Erythroblast (primary cell): ENCODE measurements around the gene METRN.

Source experiments
- DNase-seq, 2 experiments: peaks; one replicate each; lab custom pipeline; 2025; lab: John Stamatoyannopoulos, UW
- GATA1 ChIP-seq: IDR thresholded peaks from 2 replicates; pipeline ENCODE4 v1.6.1; 2011; ENCODE audit warnings: low read depth, mild to moderate bottlenecking, control low read depth, low read length, moderate library complexity
- POLR2A ChIP-seq: IDR thresholded peaks from 2 replicates; pipeline ENCODE4 v1.6.1; 2011; ENCODE audit warnings: mild to moderate bottlenecking, low read length

Gene METRN

GRCh38 chr16:704552-705380 is 10.2 kb upstream of the METRN start:
- TF ChIP-seq POLR2A: no peak
- no peak for TF ChIP-seq GATA1
- DNase-seq: no peak

- TF ChIP-seq POLR2A (no peak), GATA1 (no peak)
- no peak for DNase-seq
Measured at GRCh38 chr16:705431-706188, 9.3 kb upstream of the METRN start, which contains the start of gene FBXL16. Gene FBXL16, minus strand, starts transcription at chr16:705801. Its CDS starts 8,396 bp downstream, at chr16:697405.

GRCh38 chr16:706189-707061 is 8.5 kb upstream of the METRN start:
- no peak for DNase-seq
- no peak for TF ChIP-seq POLR2A
- TF ChIP-seq GATA1: no peak

DNA sequence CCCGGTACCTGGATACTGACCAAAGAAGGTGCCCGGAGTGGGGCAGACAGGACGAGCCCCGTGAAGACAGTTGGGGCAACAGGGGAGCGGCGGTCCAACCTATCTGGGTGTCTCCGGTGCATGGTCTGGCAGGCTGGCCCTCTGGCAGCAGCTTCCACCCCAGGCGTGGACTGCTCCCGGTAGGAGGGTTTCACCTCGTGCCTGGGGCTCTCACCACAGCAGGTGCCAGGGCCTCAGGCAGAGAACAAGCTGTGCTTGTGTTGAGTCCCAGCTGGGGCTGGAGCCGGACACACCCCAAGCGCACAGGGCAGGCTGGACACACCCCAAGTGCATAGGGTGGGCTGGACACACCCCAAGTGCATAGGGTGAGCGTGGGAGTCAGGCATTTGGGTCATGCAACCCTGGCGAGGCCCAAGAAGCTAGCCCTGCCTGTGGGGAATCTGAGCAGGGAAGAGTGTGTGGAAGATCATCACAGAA is 7.8 kb upstream of the METRN start:
- no peak for TF ChIP-seq GATA1
- no peak for TF ChIP-seq POLR2A
- DNase-seq: no peak

DNA sequence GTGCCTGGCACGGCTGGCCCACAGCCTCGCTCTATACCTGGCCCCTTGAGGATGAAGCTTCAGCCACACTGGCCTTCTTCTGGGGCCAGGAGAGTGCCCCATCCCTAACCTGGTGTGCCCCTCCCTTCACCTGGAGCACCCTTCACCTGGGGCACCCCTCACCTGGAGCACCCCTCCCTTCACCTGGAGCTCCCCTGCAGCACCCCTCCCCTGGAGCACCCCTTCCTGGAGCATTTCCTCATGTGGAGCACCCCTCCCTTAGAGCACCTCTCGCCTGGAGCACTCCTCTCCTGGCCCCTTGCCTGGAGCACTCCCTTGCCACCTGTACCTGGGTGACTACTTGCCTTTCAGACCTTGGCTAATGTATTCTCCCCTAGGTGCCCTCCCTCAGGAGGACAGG is 6.9 kb upstream of the METRN start:
- TF ChIP-seq POLR2A (no peak), GATA1 (no peak)

GRCh38 chr16:708959-709358 is 6.0 kb upstream of the METRN start:
- DNase-seq: no peak
- TF ChIP-seq GATA1: no peak
- no peak for TF ChIP-seq POLR2A

More for the DNA sequence above, 6.9 kb upstream of the METRN start:
- no peak for DNase-seq

- DNase-seq: peak; percentile 53 to 62
- no peak for TF ChIP-seq GATA1
- no peak for TF ChIP-seq POLR2A
Measured at GRCh38 chr16:709566-710499, 5.1 kb upstream of the METRN start.

DNA sequence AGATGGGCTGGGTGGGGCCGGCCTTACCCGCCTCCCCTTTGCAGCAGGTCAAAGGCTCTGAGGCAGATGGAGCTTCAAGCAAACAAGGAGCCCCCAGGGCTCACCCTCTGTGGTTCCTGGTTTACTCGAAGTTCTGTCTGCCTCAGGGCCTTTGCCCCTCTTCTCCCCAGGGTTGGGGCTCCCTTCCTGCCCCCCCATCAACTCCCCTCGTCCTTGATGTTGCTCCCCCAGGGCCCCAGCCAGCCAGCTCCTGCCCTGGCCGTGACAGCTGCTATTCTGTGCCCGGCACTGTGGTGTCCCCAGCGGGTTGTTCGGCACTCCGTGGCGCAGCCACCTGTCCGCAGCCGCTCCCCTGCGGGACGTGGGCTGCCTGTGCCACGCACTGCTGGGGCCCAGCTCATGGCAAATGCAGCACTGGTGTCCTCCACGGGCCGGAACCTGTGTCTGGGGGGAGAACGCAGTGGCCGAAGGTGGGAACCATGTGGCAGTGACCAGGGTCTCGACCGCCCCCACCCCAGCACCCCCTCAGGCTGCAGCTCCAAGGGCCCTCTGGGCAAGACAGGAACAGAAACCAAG is 4.3 kb upstream of the METRN start:
- no peak for TF ChIP-seq GATA1
- TF ChIP-seq POLR2A: no peak
- DNase-seq: no peak

GRCh38 chr16:711084-711483 is 3.8 kb upstream of the METRN start:
- DNase-seq: no peak
- TF ChIP-seq POLR2A: no peak

DNA sequence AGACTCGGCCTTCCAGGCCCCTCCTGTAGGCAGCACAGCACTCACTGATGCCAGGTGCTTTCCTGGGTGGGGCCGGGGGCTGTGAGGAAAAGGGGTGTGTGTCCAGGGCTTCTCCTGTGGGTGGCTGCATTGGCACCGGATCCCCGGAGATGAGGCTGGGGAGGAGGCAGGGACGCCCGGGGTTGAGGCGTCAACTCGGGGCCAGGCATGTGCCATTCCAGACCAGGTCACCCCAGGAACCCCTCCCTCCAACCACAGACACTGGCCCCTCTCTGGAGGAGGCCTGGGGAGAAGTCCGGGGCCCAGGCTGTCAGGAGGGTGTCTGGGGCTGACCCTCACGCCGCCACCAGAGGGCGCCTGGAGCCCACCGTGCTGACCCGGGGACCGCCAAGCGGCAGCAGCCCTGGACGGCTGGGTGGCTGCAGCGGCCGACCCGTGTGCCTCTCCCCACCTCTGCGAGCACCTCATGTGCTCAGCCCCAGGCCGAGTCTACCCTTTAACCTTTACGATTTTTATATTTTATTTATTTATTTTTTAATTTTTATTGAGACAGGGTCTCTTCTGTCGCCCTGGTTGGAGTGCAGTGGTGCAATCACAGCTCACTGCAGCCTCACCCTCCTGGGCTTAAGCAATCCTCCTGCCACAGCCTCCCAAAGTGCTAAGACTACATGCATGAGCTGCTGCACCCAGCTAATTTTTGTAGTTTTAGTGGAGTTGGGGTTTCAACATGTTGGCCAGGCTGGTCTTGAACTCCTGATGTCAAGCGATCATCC is 3.2 kb upstream of the METRN start:
- peak; percentile 77 to 89 for DNase-seq
- TF ChIP-seq GATA1 (no peak), POLR2A (no peak)

- DNase-seq: peak; percentile 69 to 77
Measured at GRCh38 chr16:712740-713250, 2.1 kb upstream of the METRN start.

DNA sequence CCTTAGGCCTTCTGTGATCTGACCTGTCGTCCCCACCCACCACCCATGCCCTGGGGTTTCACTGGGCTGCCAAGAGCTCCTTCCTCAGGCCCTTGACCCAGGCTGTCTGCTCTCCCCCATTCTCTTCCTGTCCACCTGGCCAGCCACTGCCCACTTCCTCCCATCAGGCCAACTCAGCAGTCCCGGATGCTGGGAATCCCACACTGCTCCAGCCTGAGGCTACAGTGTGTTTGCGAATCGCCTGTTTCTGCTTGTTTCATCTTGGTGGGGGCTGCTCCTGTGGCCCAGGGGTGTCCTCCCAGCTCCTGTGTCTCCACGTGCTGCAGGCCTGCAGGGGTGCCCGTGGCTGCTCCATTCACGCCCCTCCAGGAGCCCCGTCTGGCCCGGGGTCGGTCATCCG is 839 bp upstream of the METRN start:
- no peak for DNase-seq
- no peak for TF ChIP-seq GATA1
- no peak for TF ChIP-seq POLR2A
